Chondrocyte (in vitro differentiated cells): ENCODE results near the gene PTPRG. TPM values are rescaled to one million over a fixed set of nuclear protein-coding genes. Genes with fewer than 3 reads are reported as not detected.

ENCODE experiments used
- DNase-seq: peaks from one replicate; pipeline ENCODE4 v3.0.0; 2021; ENCODE audit warnings: mixed read lengths, low spot score
- H3K27ac Mint-ChIP-seq: one replicate; pipeline ENCODE4 v1.8.0; 2021; ENCODE audit warnings: mild to moderate bottlenecking, moderate library complexity, mixed read lengths; ENCODE audit not compliant: unreplicated experiment
- H3K27me3 Mint-ChIP-seq: 2 replicates; pipeline ENCODE4 v1.8.0; 2021; ENCODE audit warnings: low read depth, mixed read lengths
- H3K36me3 Mint-ChIP-seq: 2 replicates; pipeline ENCODE4 v1.8.0; 2021; ENCODE audit warnings: low read depth, mixed read lengths
- H3K4me1 Mint-ChIP-seq: 2 replicates; pipeline ENCODE4 v1.8.0; 2021; ENCODE audit warnings: low read depth, mild to moderate bottlenecking, mixed read lengths
- H3K4me3 Mint-ChIP-seq: one replicate; pipeline ENCODE4 v1.8.0; 2021; ENCODE audit warnings: mild to moderate bottlenecking, moderate library complexity, mixed read lengths; ENCODE audit not compliant: unreplicated experiment
- H3K9me3 Mint-ChIP-seq: 2 replicates; pipeline ENCODE4 v1.8.0; 2021; ENCODE audit warnings: low read depth, mixed read lengths
- CTCF ChIP-seq: fragments of 200-600 bp; sonication (generic); IDR thresholded peaks from 2 replicates; pipeline ENCODE4 v1.5.0; 2021; ENCODE audit warnings: antibody characterized with exemption, mild to moderate bottlenecking, moderate library complexity
- total RNA-seq: library from RNA; stranded (reverse); gene quantifications from 3 replicates; pipeline ENCODE4 v1.2.1, GENCODE V29; 2021

PTPRG gene
- total RNA-seq, 1 donor from 2014 or later, result 45.5 TPM

- no peaks in the 10 kb centered on the region for H3K9me3 Mint-ChIP-seq
- no peak for DNase-seq
- no peak for TF ChIP-seq CTCF
- no peaks in the 10 kb centered on the region for H3K27me3 Mint-ChIP-seq
- no peak overlapping the region for H3K4me3 Mint-ChIP-seq
- no peaks in the 10 kb centered on the region for H3K36me3 Mint-ChIP-seq
- no peak overlapping the region for H3K27ac Mint-ChIP-seq
- peaks cover 12% of the 10 kb centered on the region for H3K4me1 Mint-ChIP-seq
These were observed 435.0 kb downstream of the PTPRG start for GRCh38 chr3:61996366-61996765.

GRCh38 chr3:61997101-61997500 lies 435.7 kb downstream of the PTPRG start:
- DNase-seq, result no peak
- no peak for TF ChIP-seq CTCF
- H3K27ac Mint-ChIP-seq, result no peak overlapping the region
- H3K4me1 Mint-ChIP-seq, result peaks cover 12% of the 10 kb centered on the region
- H3K4me3 Mint-ChIP-seq, result no peak overlapping the region
- H3K27me3 Mint-ChIP-seq, result no peaks in the 10 kb centered on the region
- no peaks in the 10 kb centered on the region for H3K36me3 Mint-ChIP-seq
- no peaks in the 10 kb centered on the region for H3K9me3 Mint-ChIP-seq

GRCh38 chr3:62003835-62004234 lies 442.5 kb downstream of the PTPRG start:
- DNase-seq, result no peak

GRCh38 chr3:62007036-62007435 lies 445.7 kb downstream of the PTPRG start:
- peaks cover 19% of the 10 kb centered on the region for H3K4me1 Mint-ChIP-seq
- no peak for DNase-seq
- peaks cover 8% of the 10 kb centered on the region for H3K36me3 Mint-ChIP-seq
- H3K9me3 Mint-ChIP-seq, result no peaks in the 10 kb centered on the region
- no peak overlapping the region for H3K27ac Mint-ChIP-seq
- H3K27me3 Mint-ChIP-seq, result no peaks in the 10 kb centered on the region
- no peak for TF ChIP-seq CTCF
- H3K4me3 Mint-ChIP-seq, result no peak overlapping the region

More at GRCh38 chr3:62003835-62004234, 442.5 kb downstream of the PTPRG start:
- TF ChIP-seq CTCF, result no peak
- no peaks in the 10 kb centered on the region for H3K9me3 Mint-ChIP-seq
- H3K4me3 Mint-ChIP-seq, result no peak overlapping the region
- H3K4me1 Mint-ChIP-seq, result peaks cover 19% of the 10 kb centered on the region
- H3K27ac Mint-ChIP-seq, result no peak overlapping the region
- no peaks in the 10 kb centered on the region for H3K27me3 Mint-ChIP-seq
- peaks cover 8% of the 10 kb centered on the region for H3K36me3 Mint-ChIP-seq

GRCh38 chr3:62010989-62011388 lies 449.6 kb downstream of the PTPRG start:
- H3K36me3 Mint-ChIP-seq, result no peaks in the 10 kb centered on the region
- no peak overlapping the region for H3K27ac Mint-ChIP-seq
- H3K4me3 Mint-ChIP-seq, result no peak overlapping the region
- no peak for TF ChIP-seq CTCF
- H3K4me1 Mint-ChIP-seq, result peaks cover 13% of the 10 kb centered on the region
- no peaks in the 10 kb centered on the region for H3K27me3 Mint-ChIP-seq
- DNase-seq, result no peak
- H3K9me3 Mint-ChIP-seq, result no peaks in the 10 kb centered on the region
